HepG2 (cell line): ENCODE data around the gene MFNG. TPM values are rescaled to one million over a fixed set of nuclear protein-coding genes. Genes with fewer than 3 reads are reported as not detected.

Source experiments
- ARID4A ChIP-seq: sonication (generic); formaldehyde crosslinking; IDR thresholded peaks from 2 replicates; pipeline ENCODE4 v1.5.0; 2020; ENCODE audit warnings: mild to moderate bottlenecking, missing genetic modification reagents, borderline replicate concordance
- ATF2 ChIP-seq: sonication (generic); formaldehyde crosslinking; IDR thresholded peaks from 2 replicates; pipeline ENCODE4 v1.4.0; 2020; ENCODE audit warnings: missing genetic modification reagents
- ETV6 ChIP-seq: sonication (generic); formaldehyde crosslinking; conservative IDR thresholded peaks from 2 replicates; pipeline ENCODE4 v1.4.0; 2020; ENCODE audit warnings: missing genetic modification reagents
- HNRNPK ChIP-seq: fragments of 200-400 bp; formaldehyde crosslinking; IDR thresholded peaks from 2 replicates; pipeline ENCODE4 v1.6.1; 2018; ENCODE audit warnings: low read length, low read depth, moderate library complexity, mild to moderate bottlenecking; ENCODE audit not compliant: poor library complexity, severe bottlenecking
- HNRNPUL1 ChIP-seq: fragments of 200-400 bp; formaldehyde crosslinking; IDR thresholded peaks from 2 replicates; pipeline ENCODE4 v1.6.1; 2017; ENCODE audit warnings: low read depth, mild to moderate bottlenecking, low read length, moderate library complexity
- MEIS1 ChIP-seq: sonication (generic); formaldehyde crosslinking; IDR thresholded peaks from 2 replicates; pipeline ENCODE4 v1.9.0; 2021; ENCODE audit warnings: mild to moderate bottlenecking, missing genetic modification reagents, moderate library complexity, borderline replicate concordance
- SOX5 ChIP-seq: IDR thresholded peaks from 2 replicates; pipeline ENCODE4 v1.6.1; 2016; ENCODE audit warnings: borderline replicate concordance
- THAP9 ChIP-seq: sonication (generic); formaldehyde crosslinking; IDR thresholded peaks from 2 replicates; pipeline ENCODE4; 2020; ENCODE audit warnings: missing genetic modification reagents, mild to moderate bottlenecking, borderline replicate concordance
- XRCC5 ChIP-seq: fragments of 200-400 bp; formaldehyde crosslinking; optimal IDR thresholded peaks from 2 replicates; pipeline ENCODE3; 2017; ENCODE audit warnings: mild to moderate bottlenecking, low read length
- ZBTB20 ChIP-seq: sonication (generic); formaldehyde crosslinking; IDR thresholded peaks from 2 replicates; pipeline ENCODE4 v1.8.1; 2023; ENCODE audit warnings: missing genetic modification reagents, low read depth, mild to moderate bottlenecking, borderline replicate concordance
- ZBTB33 ChIP-seq: sonication (generic); formaldehyde crosslinking; IDR thresholded peaks from 2 replicates; pipeline ENCODE4 v1.4.0; 2020; ENCODE audit warnings: missing genetic modification reagents
- ZMYM3 ChIP-seq: sonication (generic); formaldehyde crosslinking; IDR thresholded peaks from 2 replicates; pipeline ENCODE4 v1.5.1; 2020; ENCODE audit warnings: mild to moderate bottlenecking, missing genetic modification reagents
- ZNF362 ChIP-seq: sonication (generic); formaldehyde crosslinking; IDR thresholded peaks from 2 replicates; pipeline ENCODE4 v1.4.0; 2020; ENCODE audit warnings: missing genetic modification reagents, mild to moderate bottlenecking, borderline replicate concordance
- ZNF567 ChIP-seq: sonication (generic); formaldehyde crosslinking; IDR thresholded peaks from 2 replicates; pipeline ENCODE4 v1.8.1; 2023; ENCODE audit warnings: mild to moderate bottlenecking, missing genetic modification reagents, borderline replicate concordance
- ZSCAN9 ChIP-seq: IDR thresholded peaks from 2 replicates; pipeline ENCODE4 v1.6.1; 2016; ENCODE audit warnings: borderline replicate concordance
- polyA plus RNA-seq, 8 experiments: library from polyadenylated mRNA; depleted of rRNA in 3 of 8; stranded (reverse) in 7 of 8; unstranded in 1 of 8; fragments of >200 nt; fragmentation: Illumina TruSeq in 4 of 8; extraction: Trizol in 4 of 8; gene quantifications; 2 replicates each; pipeline versions ENCODE4 v1.2.1 to v1.2.3, GENCODE V29; 2011 to 2016; ENCODE audit warnings: low read depth in 4 of 8, missing spikeins in 1 of 8, mixed read lengths in 1 of 8; ENCODE audit not compliant: insufficient read depth in 1 of 8
- total RNA-seq, 5 experiments: library from RNA; depleted of rRNA; stranded (reverse); fragments of >200 nt; fragmentation: Illumina TruSeq; extraction: Trizol; gene quantifications; 2 replicates each; pipeline ENCODE4 v1.2.3, GENCODE V29; 2016; ENCODE audit warnings: low read depth in 1 of 5

The MFNG gene
- total and polyA plus RNA-seq, 2 of the 13 experiments (the other 11 are each of a cell fraction or from before 2014, with no cell fraction given): 1.0 to 11.7 TPM

GRCh38 chr22:37488337-37489135 lies 2.4 kb upstream of the MFNG start (continued):
- TF ChIP-seq THAP9 (CRISPR knock-in tag) (peak; percentile 25; the same call in 1 of the 2 replicates), ZMYM3 (peak; percentile 85), ATF2 (CRISPR knock-in tag) (no peak), ZBTB33 (CRISPR knock-in tag) (no peak), ZBTB20 (CRISPR knock-in tag) (no peak), ZSCAN9 (CRISPR knock-in tag) (no peak), ZNF567 (CRISPR knock-in tag) (no peak; the same call in 1 of the 2 replicates), ZNF362 (CRISPR knock-in tag) (no peak), ARID4A (CRISPR knock-in tag) (peak; percentile 45; the same call in 1 of the 2 replicates), XRCC5 (peak; percentile 15), ETV6 (CRISPR knock-in tag) (no peak), MEIS1 (CRISPR knock-in tag) (peak; percentile 14; the same call in 1 of the 2 replicates), HNRNPK (no peak), HNRNPUL1 (no peak), SOX5 (peak; percentile 34; the same call in 1 of the 2 replicates)
